ENCODE measurements around the gene ARIH2.
A peak's percentile ranks its signal among the peaks of the same experiment; 100 is the strongest.

ARIH2 gene

GRCh38 chr3:48966367-48966766, 47.7 kb downstream of the ARIH2 start:
- Histone ChIP-seq H3K27me3 (replicated peaks in 2 of 5; ENCODE audit: control insufficient read depth in 4 of 5, insufficient read depth in 5 of 5, low read length in 4 of 5) (no peaks in the 10 kb centered on the region), H3K36me3 (ENCODE audit: control insufficient read depth in 4 of 4, insufficient read depth in 4 of 4, low read length in 3 of 4) (peaks cover 18 to 64% (median 40%) of the 10 kb centered on the region in 4 experiments), H3K27ac (ENCODE audit: insufficient read depth in 1 of 2, low read depth in 1 of 2, low read length in 2 of 2, poor library complexity in 1 of 2, severe bottlenecking in 2 of 2) (no peak overlapping the region), H3K9me3 (ENCODE audit: control extremely low read depth in 1 of 5, control insufficient read depth in 4 of 5, insufficient read depth in 2 of 5, low read depth in 1 of 5, low read length in 4 of 5) (no peaks in the 10 kb centered on the region), H3K4me1 (ENCODE audit: control extremely low read depth in 1 of 4, control insufficient read depth in 4 of 4, insufficient read depth in 4 of 4, low read length in 3 of 4) (no peaks in the 10 kb centered on the region), H3K4me3 (ENCODE audit: control insufficient read depth in 1 of 7, extremely low read depth in 1 of 7, insufficient read depth in 4 of 7, low read depth in 2 of 7, low read length in 6 of 7) (no peak overlapping the region)
- POLR2A ChIA-PET: no interaction called here
- CTCF ChIA-PET: interaction anchor here (1.5 to 2.8 kb wide), 2 partner anchors 9 to 21 kb away, joined by 3 to 10 read pairs; no protein-coding TSS in a partner anchor
- 80% methylated on average over 1 of the region's 3 CpGs for WGBS (ENCODE audit: insufficient coverage)
- no peak for DNase-seq

GRCh38 chr3:48966876-48967361, 48.3 kb downstream of the ARIH2 start:
- Histone ChIP-seq H3K27ac (ENCODE audit: insufficient read depth in 1 of 2, low read depth in 1 of 2, low read length in 2 of 2, poor library complexity in 1 of 2, severe bottlenecking in 2 of 2) (no peak overlapping the region), H3K4me3 (ENCODE audit: control insufficient read depth in 1 of 7, extremely low read depth in 1 of 7, insufficient read depth in 4 of 7, low read depth in 2 of 7, low read length in 6 of 7) (no peak overlapping the region), H3K36me3 (ENCODE audit: control insufficient read depth in 4 of 4, insufficient read depth in 4 of 4, low read length in 3 of 4) (peaks cover 23 to 69% (median 44%) of the 10 kb centered on the region in 4 experiments), H3K4me1 (ENCODE audit: control extremely low read depth in 1 of 4, control insufficient read depth in 4 of 4, insufficient read depth in 4 of 4, low read length in 3 of 4) (no peaks in the 10 kb centered on the region), H3K9me3 (ENCODE audit: control extremely low read depth in 1 of 5, control insufficient read depth in 4 of 5, insufficient read depth in 2 of 5, low read depth in 1 of 5, low read length in 4 of 5) (no peaks in the 10 kb centered on the region), H3K27me3 (replicated peaks in 2 of 5; ENCODE audit: control insufficient read depth in 4 of 5, insufficient read depth in 5 of 5, low read length in 4 of 5) (no peaks in the 10 kb centered on the region)
- ChIA-PET CTCF (interaction anchor here (1.5 kb wide), 1 partner anchor 20 kb away, joined by 3 read pairs; no protein-coding TSS in a partner anchor), POLR2A (interaction anchor here (0.6 kb wide), 1 partner anchor 10 kb away, joined by 4 read pairs; no protein-coding TSS in a partner anchor)
- DNase-seq: no peak
- WGBS (ENCODE audit: insufficient coverage): 99% methylated on average over 5 of the region's 7 CpGs

GRCh38 chr3:48970586-48970985, 51.9 kb downstream of the ARIH2 start:
- H3K36me3 ChIP-seq (ENCODE audit: control insufficient read depth in 4 of 4, insufficient read depth in 4 of 4, low read length in 3 of 4): peaks cover 33 to 83% (median 61%) of the 10 kb centered on the region in 4 experiments
- H3K4me1 ChIP-seq (ENCODE audit: control extremely low read depth in 1 of 4, control insufficient read depth in 4 of 4, insufficient read depth in 4 of 4, low read length in 3 of 4): no peaks in the 10 kb centered on the region

GRCh38 chr3:48974076-48974864, 55.6 kb downstream of the ARIH2 start:
- Histone ChIP-seq H3K9me3 (ENCODE audit: control extremely low read depth in 1 of 5, control insufficient read depth in 4 of 5, insufficient read depth in 2 of 5, low read depth in 1 of 5, low read length in 4 of 5) (no peaks in the 10 kb centered on the region), H3K4me3 (ENCODE audit: control insufficient read depth in 1 of 7, extremely low read depth in 1 of 7, insufficient read depth in 4 of 7, low read depth in 2 of 7, low read length in 6 of 7) (no peak overlapping the region), H3K27me3 (replicated peaks in 2 of 5; ENCODE audit: control insufficient read depth in 4 of 5, insufficient read depth in 5 of 5, low read length in 4 of 5) (no peaks in the 10 kb centered on the region), H3K27ac (ENCODE audit: insufficient read depth in 1 of 2, low read depth in 1 of 2, low read length in 2 of 2, poor library complexity in 1 of 2, severe bottlenecking in 2 of 2) (peak overlapping the region in 1 of 2 experiments; percentile 30), H3K4me1 (ENCODE audit: control extremely low read depth in 1 of 4, control insufficient read depth in 4 of 4, insufficient read depth in 4 of 4, low read length in 3 of 4) (no peaks in the 10 kb centered on the region), H3K36me3 (ENCODE audit: control insufficient read depth in 4 of 4, insufficient read depth in 4 of 4, low read length in 3 of 4) (peaks cover 36 to 83% (median 66%) of the 10 kb centered on the region in 4 experiments)
- WGBS (ENCODE audit: insufficient coverage): 84% methylated on average over 10 of the region's 10 CpGs
- POLR2A ChIA-PET: no interaction called here
- DNase-seq: no peak
- CTCF ChIA-PET: interaction anchor here (0.7 to 2.6 kb wide), 8 partner anchors 9 to 221 kb away, joined by 3 to 10 read pairs (median 3); no protein-coding TSS in a partner anchor

More at GRCh38 chr3:48970586-48970985, 51.9 kb downstream of the ARIH2 start:
- Histone ChIP-seq H3K27me3 (replicated peaks in 2 of 5; ENCODE audit: control insufficient read depth in 4 of 5, insufficient read depth in 5 of 5, low read length in 4 of 5) (no peaks in the 10 kb centered on the region), H3K9me3 (ENCODE audit: control extremely low read depth in 1 of 5, control insufficient read depth in 4 of 5, insufficient read depth in 2 of 5, low read depth in 1 of 5, low read length in 4 of 5) (no peaks in the 10 kb centered on the region), H3K27ac (ENCODE audit: insufficient read depth in 1 of 2, low read depth in 1 of 2, low read length in 2 of 2, poor library complexity in 1 of 2, severe bottlenecking in 2 of 2) (no peak overlapping the region), H3K4me3 (ENCODE audit: control insufficient read depth in 1 of 7, extremely low read depth in 1 of 7, insufficient read depth in 4 of 7, low read depth in 2 of 7, low read length in 6 of 7) (no peak overlapping the region)
- CTCF ChIA-PET: interaction anchor here (1.1 to 1.6 kb wide), 6 partner anchors 9 to 44 kb away, joined by 3 to 5 read pairs (median 4); no protein-coding TSS in a partner anchor
- WGBS (ENCODE audit: insufficient coverage): 100% methylated on average over 4 of the region's 6 CpGs
- DNase-seq: no peak
- POLR2A ChIA-PET: no interaction called here

GRCh38 chr3:48979451-48979850, 60.8 kb downstream of the ARIH2 start:
- H3K4me3 ChIP-seq (ENCODE audit: control insufficient read depth in 1 of 7, extremely low read depth in 1 of 7, insufficient read depth in 4 of 7, low read depth in 2 of 7, low read length in 6 of 7): no peak overlapping the region
- H3K36me3 ChIP-seq (ENCODE audit: control insufficient read depth in 4 of 4, insufficient read depth in 4 of 4, low read length in 3 of 4): peaks cover 22 to 86% (median 64%) of the 10 kb centered on the region in 4 experiments
- CTCF ChIA-PET: interaction anchor here (0.6 to 1.6 kb wide), 2 partner anchors 9 to 484 kb away, joined by 4 read pairs; no protein-coding TSS in a partner anchor
- no peak for DNase-seq
- H3K27ac ChIP-seq (ENCODE audit: insufficient read depth in 1 of 2, low read depth in 1 of 2, low read length in 2 of 2, poor library complexity in 1 of 2, severe bottlenecking in 2 of 2): no peak overlapping the region
- POLR2A ChIA-PET: no interaction called here
- no peaks in the 10 kb centered on the region for H3K27me3 ChIP-seq (replicated peaks in 2 of 5; ENCODE audit: control insufficient read depth in 4 of 5, insufficient read depth in 5 of 5, low read length in 4 of 5)
- WGBS (ENCODE audit: insufficient coverage): 100% methylated on average over 1 of the region's 3 CpGs
- H3K4me1 ChIP-seq (ENCODE audit: control extremely low read depth in 1 of 4, control insufficient read depth in 4 of 4, insufficient read depth in 4 of 4, low read length in 3 of 4): peaks cover 0 to 8% (median 0%) of the 10 kb centered on the region in 4 experiments
- H3K9me3 ChIP-seq (ENCODE audit: control extremely low read depth in 1 of 5, control insufficient read depth in 4 of 5, insufficient read depth in 2 of 5, low read depth in 1 of 5, low read length in 4 of 5): no peaks in the 10 kb centered on the region

- Histone ChIP-seq H3K27me3 (replicated peaks in 2 of 5; ENCODE audit: control insufficient read depth in 4 of 5, insufficient read depth in 5 of 5, low read length in 4 of 5) (no peaks in the 10 kb centered on the region), H3K9me3 (ENCODE audit: control extremely low read depth in 1 of 5, control insufficient read depth in 4 of 5, insufficient read depth in 2 of 5, low read depth in 1 of 5, low read length in 4 of 5) (no peaks in the 10 kb centered on the region), H3K27ac (ENCODE audit: insufficient read depth in 1 of 2, low read depth in 1 of 2, low read length in 2 of 2, poor library complexity in 1 of 2, severe bottlenecking in 2 of 2) (no peak overlapping the region), H3K36me3 (ENCODE audit: control insufficient read depth in 4 of 4, insufficient read depth in 4 of 4, low read length in 3 of 4) (peaks cover 19 to 85% (median 60%) of the 10 kb centered on the region in 4 experiments), H3K4me1 (ENCODE audit: control extremely low read depth in 1 of 4, control insufficient read depth in 4 of 4, insufficient read depth in 4 of 4, low read length in 3 of 4) (peaks cover 0 to 12% (median 0%) of the 10 kb centered on the region in 4 experiments), H3K4me3 (ENCODE audit: control insufficient read depth in 1 of 7, extremely low read depth in 1 of 7, insufficient read depth in 4 of 7, low read depth in 2 of 7, low read length in 6 of 7) (no peak overlapping the region)
- 100% methylated on average over 2 of the region's 4 CpGs for WGBS (ENCODE audit: insufficient coverage)
- POLR2A ChIA-PET: no interaction called here
- CTCF ChIA-PET: interaction anchor here (1.6 kb wide), 1 partner anchor 10 kb away, joined by 4 read pairs; no protein-coding TSS in a partner anchor
- DNase-seq: no peak
Measured at GRCh38 chr3:48980295-48980694, 61.7 kb downstream of the ARIH2 start.

GRCh38 chr3:48982016-48982415, 63.4 kb downstream of the ARIH2 start:
- no peak for DNase-seq
- Histone ChIP-seq H3K4me3 (ENCODE audit: control insufficient read depth in 1 of 7, extremely low read depth in 1 of 7, insufficient read depth in 4 of 7, low read depth in 2 of 7, low read length in 6 of 7) (no peak overlapping the region), H3K27ac (ENCODE audit: insufficient read depth in 1 of 2, low read depth in 1 of 2, low read length in 2 of 2, poor library complexity in 1 of 2, severe bottlenecking in 2 of 2) (no peak overlapping the region), H3K9me3 (ENCODE audit: control extremely low read depth in 1 of 5, control insufficient read depth in 4 of 5, insufficient read depth in 2 of 5, low read depth in 1 of 5, low read length in 4 of 5) (no peaks in the 10 kb centered on the region), H3K36me3 (ENCODE audit: control insufficient read depth in 4 of 4, insufficient read depth in 4 of 4, low read length in 3 of 4) (peaks cover 17 to 81% (median 58%) of the 10 kb centered on the region in 4 experiments), H3K4me1 (ENCODE audit: control extremely low read depth in 1 of 4, control insufficient read depth in 4 of 4, insufficient read depth in 4 of 4, low read length in 3 of 4) (peaks cover 0 to 12% (median 0%) of the 10 kb centered on the region in 4 experiments), H3K27me3 (replicated peaks in 2 of 5; ENCODE audit: control insufficient read depth in 4 of 5, insufficient read depth in 5 of 5, low read length in 4 of 5) (no peaks in the 10 kb centered on the region)
- POLR2A ChIA-PET: interaction anchor here (0.5 kb wide), 1 partner anchor 836 kb away, joined by 5 read pairs; no protein-coding TSS in a partner anchor
- CTCF ChIA-PET: interaction anchor here (1.1 to 1.5 kb wide), 5 partner anchors 9 to 32 kb away, joined by 3 to 4 read pairs (median 3); partner anchors contain the start of gene WDR6
